Measurements from ENCODE around the gene PTPRN2.

GRCh38 chr7:158567153-158567603 lies 20.4 kb downstream of the PTPRN2 start:
- TF ChIP-seq CTCF (conservative IDR thresholded peaks at IDR 0.05 in 1 of 2, IDR thresholded peaks at IDR 0.05 in 1 of 2; ENCODE audit: low read depth in 1 of 2, low read length in 2 of 2) (no peak), EZH2 (IDR thresholded peaks at IDR 0.05; ENCODE audit: low read length, missing control alignments) (no peak)

All from fibroblast of lung (primary cell).